Measurements from ENCODE around the gene MIPOL1.

MIPOL1 gene

DNA sequence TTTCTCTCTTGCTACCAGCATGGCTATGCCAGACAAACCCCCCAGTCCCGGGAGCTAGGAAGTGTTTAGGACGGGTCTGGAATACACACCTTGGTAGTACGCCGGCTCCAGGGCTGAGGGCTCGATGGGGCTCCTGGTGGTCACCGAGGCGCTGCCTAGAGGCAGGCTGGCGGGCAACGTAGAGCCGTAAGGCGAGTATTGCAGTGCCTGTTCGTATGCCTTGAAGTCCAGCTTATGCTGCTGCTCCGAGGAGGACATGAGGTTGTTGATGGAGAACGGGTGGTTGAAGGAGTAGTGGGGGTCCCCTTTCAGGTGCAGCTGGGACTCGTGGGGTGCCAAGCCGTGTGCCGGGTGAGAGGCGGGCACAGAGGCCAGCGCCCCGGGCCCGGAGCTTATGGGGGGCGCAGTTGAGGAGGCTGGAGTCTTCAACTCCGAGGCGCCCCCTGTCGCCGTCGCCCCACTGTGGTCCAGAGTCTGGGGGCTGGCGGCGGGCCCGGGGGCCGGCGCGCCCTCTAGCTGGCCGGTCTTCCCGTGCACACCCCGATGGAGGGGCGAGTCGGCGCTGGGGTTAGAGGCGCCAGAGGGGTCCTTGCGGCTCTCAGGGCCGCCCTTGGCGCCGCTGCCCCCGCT, 393.7 kb downstream of the MIPOL1 start (continued):
- TF ChIP-seq YY1 (tag by site-specific recombination; IDR thresholded peaks at IDR 0.05) (no peak), ZNF654 (tag by site-specific recombination; IDR thresholded peaks at IDR 0.05; ENCODE audit: low read depth) (no peak), SETDB1 (IDR thresholded peaks at IDR 0.05; ENCODE audit: insufficient read length, low read length) (no peak), ZBTB44 (tag by site-specific recombination; IDR thresholded peaks at IDR 0.05) (no peak), ZNF670 (tag by site-specific recombination; IDR thresholded peaks at IDR 0.05; ENCODE audit: low read depth) (no peak), ZNF600 (tag by site-specific recombination; IDR thresholded peaks at IDR 0.05) (peak; percentile 58), ZNF747 (tag by site-specific recombination; IDR thresholded peaks at IDR 0.05) (no peak), ZNF664 (tag by site-specific recombination; IDR thresholded peaks at IDR 0.05) (no peak), ZSCAN30 (tag by site-specific recombination; IDR thresholded peaks at IDR 0.05) (peak; percentile 25; the same call in 1 of the 2 replicates), ZNF155 (tag by site-specific recombination; IDR thresholded peaks at IDR 0.05) (no peak), ZNF335 (tag by site-specific recombination; conservative IDR thresholded peaks at IDR 0.05) (peak; percentile 99), ZNF558 (tag by site-specific recombination; IDR thresholded peaks at IDR 0.05) (no peak), ZNF610 (tag by site-specific recombination; IDR thresholded peaks at IDR 0.05; ENCODE audit: borderline replicate concordance) (no peak), ZNF660 (tag by site-specific recombination; IDR thresholded peaks at IDR 0.05) (no peak), ZBTB20 (tag by site-specific recombination; IDR thresholded peaks at IDR 0.05) (peak; percentile 80), ZSCAN16 (tag by site-specific recombination; IDR thresholded peaks at IDR 0.05) (no peak), ZBTB8A (tag by site-specific recombination; IDR thresholded peaks at IDR 0.05) (peak; percentile 91), ZNF211 (tag by site-specific recombination; IDR thresholded peaks at IDR 0.05; ENCODE audit: low read depth) (no peak), KLF7 (tag by site-specific recombination; IDR thresholded peaks at IDR 0.05; ENCODE audit: borderline replicate concordance) (no peak), ZNF175 (tag by site-specific recombination; IDR thresholded peaks at IDR 0.05) (no peak), ZNF596 (tag by site-specific recombination; IDR thresholded peaks at IDR 0.05) (no peak), ZNF501 (tag by site-specific recombination; IDR thresholded peaks at IDR 0.05) (no peak), ZNF146 (tag by site-specific recombination; IDR thresholded peaks at IDR 0.05) (no peak), ZNF112 (tag by site-specific recombination; IDR thresholded peaks at IDR 0.05) (no peak), ZNF426 (tag by site-specific recombination; IDR thresholded peaks at IDR 0.05) (no peak)
- TF ChIP-seq, protein P1, sequence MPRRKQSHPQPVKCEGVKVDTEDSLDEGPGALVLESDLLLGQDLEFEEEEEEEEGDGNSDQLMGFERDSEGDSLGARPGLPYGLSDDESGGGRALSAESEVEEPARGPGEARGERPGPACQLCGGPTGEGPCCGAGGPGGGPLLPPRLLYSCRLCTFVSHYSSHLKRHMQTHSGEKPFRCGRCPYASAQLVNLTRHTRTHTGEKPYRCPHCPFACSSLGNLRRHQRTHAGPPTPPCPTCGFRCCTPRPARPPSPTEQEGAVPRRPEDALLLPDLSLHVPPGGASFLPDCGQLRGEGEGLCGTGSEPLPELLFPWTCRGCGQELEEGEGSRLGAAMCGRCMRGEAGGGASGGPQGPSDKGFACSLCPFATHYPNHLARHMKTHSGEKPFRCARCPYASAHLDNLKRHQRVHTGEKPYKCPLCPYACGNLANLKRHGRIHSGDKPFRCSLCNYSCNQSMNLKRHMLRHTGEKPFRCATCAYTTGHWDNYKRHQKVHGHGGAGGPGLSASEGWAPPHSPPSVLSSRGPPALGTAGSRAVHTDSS (tag by site-specific recombination; IDR thresholded peaks at IDR 0.05) = no peak
- TF ChIP-seq, protein P2, sequence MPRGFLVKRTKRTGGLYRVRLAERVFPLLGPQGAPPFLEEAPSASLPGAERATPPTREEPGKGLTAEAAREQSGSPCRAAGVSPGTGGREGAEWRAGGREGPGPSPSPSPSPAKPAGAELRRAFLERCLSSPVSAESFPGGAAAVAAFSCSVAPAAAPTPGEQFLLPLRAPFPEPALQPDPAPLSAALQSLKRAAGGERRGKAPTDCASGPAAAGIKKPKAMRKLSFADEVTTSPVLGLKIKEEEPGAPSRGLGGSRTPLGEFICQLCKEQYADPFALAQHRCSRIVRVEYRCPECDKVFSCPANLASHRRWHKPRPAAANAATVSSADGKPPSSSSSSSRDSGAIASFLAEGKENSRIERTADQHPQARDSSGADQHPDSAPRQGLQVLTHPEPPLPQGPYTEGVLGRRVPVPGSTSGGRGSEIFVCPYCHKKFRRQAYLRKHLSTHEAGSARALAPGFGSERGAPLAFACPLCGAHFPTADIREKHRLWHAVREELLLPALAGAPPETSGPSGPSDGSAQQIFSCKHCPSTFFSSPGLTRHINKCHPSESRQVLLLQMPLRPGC (tag by site-specific recombination; IDR thresholded peaks at IDR 0.05) = no peak
- TF ChIP-seq, protein P3, sequence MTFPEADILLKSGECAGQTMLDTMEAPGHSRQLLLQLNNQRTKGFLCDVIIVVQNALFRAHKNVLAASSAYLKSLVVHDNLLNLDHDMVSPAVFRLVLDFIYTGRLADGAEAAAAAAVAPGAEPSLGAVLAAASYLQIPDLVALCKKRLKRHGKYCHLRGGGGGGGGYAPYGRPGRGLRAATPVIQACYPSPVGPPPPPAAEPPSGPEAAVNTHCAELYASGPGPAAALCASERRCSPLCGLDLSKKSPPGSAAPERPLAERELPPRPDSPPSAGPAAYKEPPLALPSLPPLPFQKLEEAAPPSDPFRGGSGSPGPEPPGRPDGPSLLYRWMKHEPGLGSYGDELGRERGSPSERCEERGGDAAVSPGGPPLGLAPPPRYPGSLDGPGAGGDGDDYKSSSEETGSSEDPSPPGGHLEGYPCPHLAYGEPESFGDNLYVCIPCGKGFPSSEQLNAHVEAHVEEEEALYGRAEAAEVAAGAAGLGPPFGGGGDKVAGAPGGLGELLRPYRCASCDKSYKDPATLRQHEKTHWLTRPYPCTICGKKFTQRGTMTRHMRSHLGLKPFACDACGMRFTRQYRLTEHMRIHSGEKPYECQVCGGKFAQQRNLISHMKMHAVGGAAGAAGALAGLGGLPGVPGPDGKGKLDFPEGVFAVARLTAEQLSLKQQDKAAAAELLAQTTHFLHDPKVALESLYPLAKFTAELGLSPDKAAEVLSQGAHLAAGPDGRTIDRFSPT (tag by site-specific recombination; IDR thresholded peaks at IDR 0.05) = peak; percentile 64; the same call in 1 of the 2 replicates
- TF ChIP-seq, protein P4, sequence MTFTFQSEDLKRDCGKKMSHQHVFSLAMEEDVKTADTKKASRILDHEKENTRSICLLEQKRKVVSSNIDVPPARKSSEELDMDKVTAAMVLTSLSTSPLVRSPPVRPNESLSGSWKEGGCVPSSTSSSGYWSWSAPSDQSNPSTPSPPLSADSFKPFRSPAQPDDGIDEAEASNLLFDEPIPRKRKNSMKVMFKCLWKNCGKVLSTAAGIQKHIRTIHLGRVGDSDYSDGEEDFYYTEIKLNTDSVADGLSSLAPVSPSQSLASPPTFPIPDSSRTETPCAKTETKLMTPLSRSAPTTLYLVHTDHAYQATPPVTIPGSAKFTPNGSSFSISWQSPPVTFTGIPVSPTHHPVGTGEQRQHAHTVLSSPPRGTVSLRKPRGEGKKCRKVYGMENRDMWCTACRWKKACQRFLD (tag by site-specific recombination; IDR thresholded peaks at IDR 0.05) = no peak
- TF ChIP-seq, protein P5, sequence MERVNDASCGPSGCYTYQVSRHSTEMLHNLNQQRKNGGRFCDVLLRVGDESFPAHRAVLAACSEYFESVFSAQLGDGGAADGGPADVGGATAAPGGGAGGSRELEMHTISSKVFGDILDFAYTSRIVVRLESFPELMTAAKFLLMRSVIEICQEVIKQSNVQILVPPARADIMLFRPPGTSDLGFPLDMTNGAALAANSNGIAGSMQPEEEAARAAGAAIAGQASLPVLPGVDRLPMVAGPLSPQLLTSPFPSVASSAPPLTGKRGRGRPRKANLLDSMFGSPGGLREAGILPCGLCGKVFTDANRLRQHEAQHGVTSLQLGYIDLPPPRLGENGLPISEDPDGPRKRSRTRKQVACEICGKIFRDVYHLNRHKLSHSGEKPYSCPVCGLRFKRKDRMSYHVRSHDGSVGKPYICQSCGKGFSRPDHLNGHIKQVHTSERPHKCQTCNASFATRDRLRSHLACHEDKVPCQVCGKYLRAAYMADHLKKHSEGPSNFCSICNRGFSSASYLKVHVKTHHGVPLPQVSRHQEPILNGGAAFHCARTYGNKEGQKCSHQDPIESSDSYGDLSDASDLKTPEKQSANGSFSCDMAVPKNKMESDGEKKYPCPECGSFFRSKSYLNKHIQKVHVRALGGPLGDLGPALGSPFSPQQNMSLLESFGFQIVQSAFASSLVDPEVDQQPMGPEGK (tag by site-specific recombination; IDR thresholded peaks at IDR 0.05) = peak; percentile 71
